Endothelial cell of umbilical vein (primary cell): ENCODE data around the gene C17orf75. TPM values are rescaled to one million over a fixed set of nuclear protein-coding genes. Genes with fewer than 3 reads are reported as not detected.

Experiments
- BruUV-seq: library from RNA; stranded (reverse); fragments of 400-500 nt; replicated peaks from 2 replicates; lab custom pipeline; 2021; lab: Mats Ljungman, UMichigan
- CTCF ChIA-PET: fragments of 300-600, 350-600 bp; sonication (Branson Sonifier 250); formaldehyde crosslinking; loops from one replicate; lab custom pipeline; 2021; ENCODE audit warnings: antibody characterized with exemption, inconsistent platforms; lab: Charles Lee
- POLR2A ChIA-PET: fragments of 300-600, 350-600 bp; sonication (Branson Sonifier 250); formaldehyde crosslinking; loops from one replicate; lab custom pipeline; 2021; ENCODE audit warnings: antibody characterized with exemption, inconsistent platforms; lab: Charles Lee
- DNase-seq: peaks from one replicate; pipeline ENCODE4 v3.0.0-alpha.2; 2011; ENCODE audit warnings: low read depth, low spot score
- FAIRE-seq: peaks from 2 replicates; lab custom pipeline; 2011; peaks lifted over from hg19 to GRCh38; lab: Jason Lieb, UNC
- H2AFZ ChIP-seq: 2 replicates; pipeline ENCODE4 v1.6.0; 2012; ENCODE audit warnings: low read depth, low read length, control low read depth, inconsistent platforms
- H3K27ac ChIP-seq: 2 replicates; pipeline ENCODE4 v1.5.1; 2011; ENCODE audit warnings: low read depth, mild to moderate bottlenecking, control low read depth, low read length, moderate library complexity; ENCODE audit not compliant: insufficient read depth
- H3K27me3 ChIP-seq, 2 experiments: 2 replicates each; pipeline versions ENCODE4 v1.6.0 to v1.6.1; 2011; ENCODE audit warnings: low read length in 2 of 2, mixed read lengths in 1 of 2; ENCODE audit not compliant: control insufficient read depth in 2 of 2, insufficient read depth in 2 of 2
- H3K36me3 ChIP-seq, 2 experiments: 2 replicates in 1 of 2; 3 replicates in 1 of 2; pipeline ENCODE4 v1.5.1; 2011; ENCODE audit warnings: low read length in 2 of 2, mild to moderate bottlenecking in 1 of 2, moderate library complexity in 1 of 2; ENCODE audit not compliant: control insufficient read depth in 2 of 2, insufficient read depth in 2 of 2; ENCODE audit errors: extremely low read depth in 1 of 2
- H3K4me1 ChIP-seq: 3 replicates; pipeline ENCODE4 v1.5.1; 2011; ENCODE audit warnings: mild to moderate bottlenecking, low read length; ENCODE audit not compliant: control insufficient read depth, insufficient read depth; ENCODE audit errors: extremely low read depth
- H3K4me2 ChIP-seq: 2 replicates; pipeline ENCODE4 v1.6.1; 2011; ENCODE audit warnings: low read length, control low read depth, mixed read lengths; ENCODE audit not compliant: insufficient read depth
- H3K4me3 ChIP-seq, 3 experiments: fragments of 200-600 bp in 1 of 3; sonication (generic), shearing (Covaris generic) in 1 of 3; replicated peaks in 1 of 3; 2 replicates each; pipeline ENCODE4 v1.5.1; 2011 to 2016; ENCODE audit warnings: control low read depth in 3 of 3, low read length in 3 of 3, mild to moderate bottlenecking in 2 of 3, inconsistent platforms in 1 of 3, low read depth in 1 of 3, moderate library complexity in 1 of 3; ENCODE audit not compliant: insufficient read depth in 1 of 3
- H3K79me2 ChIP-seq: 2 replicates; pipeline ENCODE4 v1.6.0; 2012; ENCODE audit warnings: low read length, inconsistent platforms; ENCODE audit not compliant: control insufficient read depth, insufficient read depth
- H3K9ac ChIP-seq: replicated peaks from 2 replicates; pipeline ENCODE3; 2011; ENCODE audit warnings: low read length, control low read depth; ENCODE audit not compliant: insufficient read depth; ENCODE audit errors: extremely low read depth
- H3K9me1 ChIP-seq: replicated peaks from 3 replicates; pipeline ENCODE4 v1.6.0; 2011; ENCODE audit warnings: mild to moderate bottlenecking, low read length; ENCODE audit not compliant: control insufficient read depth, insufficient read depth; ENCODE audit errors: extremely low read depth
- H3K9me3 ChIP-seq: replicated peaks from 2 replicates; pipeline ENCODE4 v1.5.1; 2012; ENCODE audit warnings: low read length, inconsistent platforms; ENCODE audit not compliant: control insufficient read depth, insufficient read depth
- H4K20me1 ChIP-seq: replicated peaks from 2 replicates; pipeline ENCODE3; 2011; ENCODE audit warnings: mild to moderate bottlenecking, low read length; ENCODE audit not compliant: control insufficient read depth, insufficient read depth; ENCODE audit errors: extremely low read depth
- CTCF ChIP-seq, 2 donors: IDR thresholded peaks; 1 replicate in 1 of 2; 2 replicates in 1 of 2; pipeline ENCODE4 v1.5.1; 2011; ENCODE audit warnings: low read length in 2 of 2, mild to moderate bottlenecking in 2 of 2, moderate library complexity in 2 of 2, control low read depth in 1 of 2, inconsistent platforms in 1 of 2, low read depth in 1 of 2; ENCODE audit not compliant: insufficient read depth in 1 of 2; ENCODE audit errors: extremely low read depth in 1 of 2
- EZH2 ChIP-seq: IDR thresholded peaks from 2 replicates; pipeline ENCODE4 v1.6.1; 2012; ENCODE audit warnings: borderline replicate concordance, low read depth, mild to moderate bottlenecking, moderate library complexity, low read length, inconsistent platforms; ENCODE audit not compliant: severe bottlenecking
- FOS ChIP-seq: IDR thresholded peaks from 2 replicates; pipeline ENCODE4 v1.6.1; 2011; ENCODE audit warnings: mild to moderate bottlenecking, low read length, moderate library complexity, borderline replicate concordance; ENCODE audit not compliant: insufficient read depth
- GATA2 ChIP-seq: IDR thresholded peaks from 2 replicates; pipeline ENCODE4 v1.7.0; 2011; ENCODE audit warnings: low read depth, mild to moderate bottlenecking, moderate library complexity, mixed read lengths, low read length; ENCODE audit not compliant: insufficient read length, insufficient read depth
- POLR2AphosphoS5 ChIP-seq: IDR thresholded peaks from 2 replicates; pipeline ENCODE4 v1.6.1; 2012; ENCODE audit warnings: low read depth, mild to moderate bottlenecking, control low read depth, low read length, moderate library complexity; ENCODE audit not compliant: insufficient read depth
- dilution Hi-C: fragments of 300-500 bp; cut with MboI; formaldehyde crosslinking; loops from one replicate; pipeline ENCODE4 v1.15.0; 2019; ENCODE audit warnings: low sequenced_read_pairs; ENCODE audit not compliant: extremely low pct_ligation_motif_present
- intact Hi-C: fragments of 100-400 bp; cut with micrococcal nuclease; formaldehyde crosslinking; loops from one replicate; pipeline ENCODE4 v1.10.0; 2022
- polyA plus RNA-seq, 4 experiments: library from polyadenylated mRNA; depleted of rRNA in 3 of 4; stranded (reverse) in 3 of 4; unstranded in 1 of 4; fragments of >200 nt; gene quantifications; 2 replicates each; pipeline versions ENCODE4 v1.2.1 to v1.2.3, GENCODE V29; 2011 to 2012; ENCODE audit warnings: missing spikeins in 1 of 4
- total RNA-seq: library from RNA; stranded (reverse); gene quantifications from 2 replicates; pipeline ENCODE4 v1.2.3, GENCODE V29; 2021
- TF ChIP-seq, protein P1 (sequence below): IDR thresholded peaks from 2 replicates; pipeline ENCODE4 v1.6.1; 2011; ENCODE audit not compliant: insufficient read depth, insufficient read length

The C17orf75 gene
- total and polyA plus RNA-seq, 2 donors (not counting 3 experiments of a cell fraction or from before 2014, with no cell fraction given) = 8.8 to 21.5 TPM

- dilution Hi-C loops (no loop called here), intact Hi-C loops (no loop called here)
- Histone ChIP-seq H3K9ac (no peak overlapping the region), H3K4me3 (no peak overlapping the region), H3K27ac (no peak overlapping the region), H3K79me2 (no peaks in the 10 kb centered on the region), H3K9me3 (no peaks in the 10 kb centered on the region), H3K27me3 (peaks cover 0 to 2% of the 10 kb centered on the region in 2 experiments), H3K36me3 (no peaks in the 10 kb centered on the region), H2AFZ (no peak overlapping the region), H4K20me1 (no peaks in the 10 kb centered on the region), H3K4me1 (no peaks in the 10 kb centered on the region), H3K9me1 (no peaks in the 10 kb centered on the region), H3K4me2 (no peak overlapping the region)
- POLR2A ChIA-PET = no interaction called here
- no peak for DNase-seq
- CTCF ChIA-PET = no interaction called here
- no peak for FAIRE-seq
- no peak for TF ChIP-seq EZH2
- TF ChIP-seq GATA2 = no peak
- TF ChIP-seq FOS = no peak
- TF ChIP-seq, protein P1, sequence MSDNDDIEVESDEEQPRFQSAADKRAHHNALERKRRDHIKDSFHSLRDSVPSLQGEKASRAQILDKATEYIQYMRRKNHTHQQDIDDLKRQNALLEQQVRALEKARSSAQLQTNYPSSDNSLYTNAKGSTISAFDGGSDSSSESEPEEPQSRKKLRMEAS = no peak
- no peak for TF ChIP-seq CTCF (IDR thresholded peaks at IDR 0.05; ENCODE audit: extremely low read depth in 1 of 2, insufficient read depth in 1 of 2, low read depth in 1 of 2, low read length in 2 of 2)
- TF ChIP-seq POLR2AphosphoS5 = no peak
- no TSS peak for BruUV-seq
Measured at GRCh38 chr17:32298298-32298697, 43.7 kb downstream of the C17orf75 start.
